Uterus (tissue), 2 donors: ENCODE measurements around the gene SULF2.

ENCODE experiments used
- POLR2A ChIP-seq, 2 donors: fragments of 450-650 bp; IDR thresholded peaks; one replicate each; pipeline ENCODE4 v1.6.1; 2016; ENCODE audit warnings: antibody characterized with exemption in 2 of 2, mild to moderate bottlenecking in 1 of 2, moderate library complexity in 1 of 2
- TF ChIP-seq, protein P1 (sequence below), 4 experiments: fragments of 200-600 bp in 2 of 4; fragments of 450-650 bp in 2 of 4; sonication (generic) in 2 of 4; IDR thresholded peaks; one replicate each; pipeline ENCODE4 v1.5.1; 2016 to 2019; ENCODE audit warnings: antibody characterized with exemption in 4 of 4, mild to moderate bottlenecking in 2 of 4, moderate library complexity in 1 of 4

DNA sequence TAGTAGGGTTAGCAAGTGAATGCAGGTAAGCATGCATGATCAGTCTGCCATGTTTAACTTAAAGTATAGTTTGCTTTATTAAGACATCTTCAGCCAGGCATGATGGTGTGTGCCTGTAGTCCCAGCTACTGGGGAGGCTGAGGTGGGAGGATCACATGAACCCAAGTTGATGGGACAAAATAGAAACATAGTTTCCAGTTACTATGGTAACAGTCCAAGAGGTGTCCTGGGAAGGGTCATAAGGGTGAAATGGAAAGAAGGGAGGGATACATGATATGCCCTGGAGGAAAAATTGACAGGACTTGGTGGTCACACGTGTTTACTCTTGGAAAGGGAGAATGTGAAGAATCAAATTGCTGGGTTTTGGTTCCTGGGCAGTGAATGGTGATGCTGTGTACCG is 139.6 kb downstream of the SULF2 start:
- TF ChIP-seq, protein P1, sequence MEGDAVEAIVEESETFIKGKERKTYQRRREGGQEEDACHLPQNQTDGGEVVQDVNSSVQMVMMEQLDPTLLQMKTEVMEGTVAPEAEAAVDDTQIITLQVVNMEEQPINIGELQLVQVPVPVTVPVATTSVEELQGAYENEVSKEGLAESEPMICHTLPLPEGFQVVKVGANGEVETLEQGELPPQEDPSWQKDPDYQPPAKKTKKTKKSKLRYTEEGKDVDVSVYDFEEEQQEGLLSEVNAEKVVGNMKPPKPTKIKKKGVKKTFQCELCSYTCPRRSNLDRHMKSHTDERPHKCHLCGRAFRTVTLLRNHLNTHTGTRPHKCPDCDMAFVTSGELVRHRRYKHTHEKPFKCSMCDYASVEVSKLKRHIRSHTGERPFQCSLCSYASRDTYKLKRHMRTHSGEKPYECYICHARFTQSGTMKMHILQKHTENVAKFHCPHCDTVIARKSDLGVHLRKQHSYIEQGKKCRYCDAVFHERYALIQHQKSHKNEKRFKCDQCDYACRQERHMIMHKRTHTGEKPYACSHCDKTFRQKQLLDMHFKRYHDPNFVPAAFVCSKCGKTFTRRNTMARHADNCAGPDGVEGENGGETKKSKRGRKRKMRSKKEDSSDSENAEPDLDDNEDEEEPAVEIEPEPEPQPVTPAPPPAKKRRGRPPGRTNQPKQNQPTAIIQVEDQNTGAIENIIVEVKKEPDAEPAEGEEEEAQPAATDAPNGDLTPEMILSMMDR (IDR thresholded peaks at IDR 0.05), result no peak
- TF ChIP-seq POLR2A (IDR thresholded peaks at IDR 0.05), result no peak
